Activated B cell treated with CpG ODN at 0.5 μM for 24 hours (primary cell): ENCODE measurements around the gene TDP2. TPM values are rescaled to one million over a fixed set of nuclear protein-coding genes. Genes with fewer than 3 reads are reported as not detected.

Experiments used
- ATAC-seq: fragments of 200-7000 bp; cut with Tn5 transposase; one replicate; pipeline ENCODE4 v1.10.0; 2021; ENCODE audit warnings: low read depth, mild to moderate bottlenecking, moderate library complexity
- CTCF ChIA-PET: fragments of 350-600 bp; sonication (Branson Sonifier 250); formaldehyde crosslinking; loops from one replicate; lab custom pipeline; 2021; ENCODE audit warnings: antibody characterized with exemption; lab: Charles Lee
- POLR2A ChIA-PET: fragments of 350-600 bp; sonication (Branson Sonifier 250); formaldehyde crosslinking; loops from one replicate; lab custom pipeline; 2021; ENCODE audit warnings: antibody characterized with exemption; lab: Charles Lee
- DNase-seq: peaks from one replicate; pipeline ENCODE4 v3.0.0; 2022
- H3K27ac Mint-ChIP-seq: one replicate; pipeline ENCODE4 v1.8.0; 2020; ENCODE audit warnings: mixed read lengths
- H3K27me3 Mint-ChIP-seq: one replicate; pipeline ENCODE4 v1.8.0; 2021; ENCODE audit warnings: mixed read lengths
- H3K36me3 Mint-ChIP-seq: one replicate; pipeline ENCODE4 v1.8.0; 2021; ENCODE audit warnings: low read depth, mixed read lengths
- H3K4me1 Mint-ChIP-seq: one replicate; pipeline ENCODE4 v1.8.0; 2021; ENCODE audit warnings: mixed read lengths
- H3K4me3 Mint-ChIP-seq: one replicate; pipeline ENCODE4 v1.8.0; 2020; ENCODE audit warnings: mild to moderate bottlenecking, mixed read lengths
- H3K9me3 Mint-ChIP-seq: one replicate; pipeline ENCODE4 v1.8.0; 2020; ENCODE audit warnings: mixed read lengths
- intact Hi-C: fragments of 100-400 bp; cut with micrococcal nuclease; formaldehyde crosslinking; loops from one replicate; pipeline ENCODE4 v1.15.1; 2024
- total RNA-seq: library from RNA; stranded (reverse); gene quantifications from 2 replicates; pipeline ENCODE4 v1.2.3, GENCODE V29; 2022
- TF ChIP-seq, protein P1 (sequence below): fragments of 200-600 bp; IDR thresholded peaks from one replicate; pipeline ENCODE4 v1.8.0; 2022; ENCODE audit warnings: antibody characterized with exemption, mild to moderate bottlenecking

TDP2 gene
- total RNA-seq, 1 donor from 2014 or later: 51.1 TPM

- POLR2A ChIA-PET: interaction anchor here (0.7 kb wide), 1 partner anchor 25 kb away, joined by 5 read pairs; no protein-coding TSS in a partner anchor
- no peak overlapping the region for H3K27ac Mint-ChIP-seq
- ATAC-seq: no peak
These were observed 27.5 kb upstream of the TDP2 start for GRCh38 chr6:24694198-24694597.

GRCh38 chr6:24692848-24693592 lies 26.3 kb upstream of the TDP2 start:
- TF ChIP-seq, protein P1, sequence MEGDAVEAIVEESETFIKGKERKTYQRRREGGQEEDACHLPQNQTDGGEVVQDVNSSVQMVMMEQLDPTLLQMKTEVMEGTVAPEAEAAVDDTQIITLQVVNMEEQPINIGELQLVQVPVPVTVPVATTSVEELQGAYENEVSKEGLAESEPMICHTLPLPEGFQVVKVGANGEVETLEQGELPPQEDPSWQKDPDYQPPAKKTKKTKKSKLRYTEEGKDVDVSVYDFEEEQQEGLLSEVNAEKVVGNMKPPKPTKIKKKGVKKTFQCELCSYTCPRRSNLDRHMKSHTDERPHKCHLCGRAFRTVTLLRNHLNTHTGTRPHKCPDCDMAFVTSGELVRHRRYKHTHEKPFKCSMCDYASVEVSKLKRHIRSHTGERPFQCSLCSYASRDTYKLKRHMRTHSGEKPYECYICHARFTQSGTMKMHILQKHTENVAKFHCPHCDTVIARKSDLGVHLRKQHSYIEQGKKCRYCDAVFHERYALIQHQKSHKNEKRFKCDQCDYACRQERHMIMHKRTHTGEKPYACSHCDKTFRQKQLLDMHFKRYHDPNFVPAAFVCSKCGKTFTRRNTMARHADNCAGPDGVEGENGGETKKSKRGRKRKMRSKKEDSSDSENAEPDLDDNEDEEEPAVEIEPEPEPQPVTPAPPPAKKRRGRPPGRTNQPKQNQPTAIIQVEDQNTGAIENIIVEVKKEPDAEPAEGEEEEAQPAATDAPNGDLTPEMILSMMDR: no peak
- no peak for DNase-seq
- CTCF ChIA-PET: interaction anchor here (8.0 kb wide), 1 partner anchor 110 kb away, joined by 82 read pairs; no protein-coding TSS in a partner anchor
- Mint-ChIP-seq H3K4me3 (no peak overlapping the region), H3K36me3 (peaks cover 4% of the 10 kb centered on the region), H3K9me3 (no peaks in the 10 kb centered on the region), H3K4me1 (no peaks in the 10 kb centered on the region), H3K27me3 (no peaks in the 10 kb centered on the region), H3K27ac (no peak overlapping the region)
- no peak for ATAC-seq
- POLR2A ChIA-PET: no interaction called here
- intact Hi-C loops: no loop called here

More at GRCh38 chr6:24694198-24694597, 27.5 kb upstream of the TDP2 start:
- Mint-ChIP-seq H3K36me3 (peaks cover 8% of the 10 kb centered on the region), H3K9me3 (no peaks in the 10 kb centered on the region), H3K4me3 (no peak overlapping the region), H3K4me1 (no peaks in the 10 kb centered on the region), H3K27me3 (no peaks in the 10 kb centered on the region)
- CTCF ChIA-PET: interaction anchor here (0.8 to 8.0 kb wide), 3 partner anchors 111 to 199 kb away, joined by 3 to 82 read pairs (median 5); partner anchors contain the start of gene ALDH5A1
- intact Hi-C loops: loop anchor here (2.0 kb wide), 1 partner anchor 27 kb away; the partner anchor contains the start of genes ACOT13 and TDP2
- TF ChIP-seq, protein P1: no peak
- no peak for DNase-seq

- TF ChIP-seq, protein P1: no peak
- POLR2A ChIA-PET: no interaction called here
These were observed 25.7 kb upstream of the TDP2 start for GRCh38 chr6:24692415-24692814.

GRCh38 chr6:24692003-24692402 lies 25.3 kb upstream of the TDP2 start:
- ATAC-seq (no peak), DNase-seq (no peak)
- TF ChIP-seq, protein P1: no peak
- intact Hi-C loops: no loop called here
- no peak overlapping the region for H3K27ac Mint-ChIP-seq
- H3K27me3 Mint-ChIP-seq: no peaks in the 10 kb centered on the region
- H3K9me3 Mint-ChIP-seq: no peaks in the 10 kb centered on the region
- H3K4me1 Mint-ChIP-seq: no peaks in the 10 kb centered on the region
- no peak overlapping the region for H3K4me3 Mint-ChIP-seq
- peaks cover 6% of the 10 kb centered on the region for H3K36me3 Mint-ChIP-seq
- ChIA-PET CTCF (interaction anchor here (8.0 kb wide), 1 partner anchor 109 kb away, joined by 82 read pairs; no protein-coding TSS in a partner anchor), POLR2A (no interaction called here)

More at GRCh38 chr6:24692415-24692814, 25.7 kb upstream of the TDP2 start:
- H3K4me1 Mint-ChIP-seq: no peaks in the 10 kb centered on the region
- intact Hi-C loops: no loop called here
- CTCF ChIA-PET: interaction anchor here (8.0 kb wide), 1 partner anchor 109 kb away, joined by 82 read pairs; no protein-coding TSS in a partner anchor
- no peak overlapping the region for H3K27ac Mint-ChIP-seq
- H3K4me3 Mint-ChIP-seq: no peak overlapping the region
- no peaks in the 10 kb centered on the region for H3K9me3 Mint-ChIP-seq
- ATAC-seq (no peak), DNase-seq (no peak)
- peaks cover 3% of the 10 kb centered on the region for H3K36me3 Mint-ChIP-seq
- H3K27me3 Mint-ChIP-seq: no peaks in the 10 kb centered on the region

GRCh38 chr6:24691550-24691949 lies 24.9 kb upstream of the TDP2 start:
- CTCF ChIA-PET: interaction anchor here (8.0 kb wide), 1 partner anchor 108 kb away, joined by 82 read pairs; no protein-coding TSS in a partner anchor
- Mint-ChIP-seq H3K36me3 (peaks cover 6% of the 10 kb centered on the region), H3K4me3 (no peak overlapping the region), H3K27ac (no peak overlapping the region), H3K9me3 (no peaks in the 10 kb centered on the region), H3K27me3 (no peaks in the 10 kb centered on the region), H3K4me1 (no peaks in the 10 kb centered on the region)
- TF ChIP-seq, protein P1: no peak
- no peak for ATAC-seq
- POLR2A ChIA-PET: no interaction called here
- no peak for DNase-seq
- intact Hi-C loops: no loop called here
